ENCODE results near the gene PARP8. TPM values are rescaled to one million over a fixed set of nuclear protein-coding genes. Genes with fewer than 3 reads are reported as not detected.
A peak's percentile ranks its signal among the peaks of the same experiment; 100 is the strongest.

The PARP8 gene
- total RNA-seq, 2 experiments from 2014 or later: 36.8 to 39.2 TPM

DNA sequence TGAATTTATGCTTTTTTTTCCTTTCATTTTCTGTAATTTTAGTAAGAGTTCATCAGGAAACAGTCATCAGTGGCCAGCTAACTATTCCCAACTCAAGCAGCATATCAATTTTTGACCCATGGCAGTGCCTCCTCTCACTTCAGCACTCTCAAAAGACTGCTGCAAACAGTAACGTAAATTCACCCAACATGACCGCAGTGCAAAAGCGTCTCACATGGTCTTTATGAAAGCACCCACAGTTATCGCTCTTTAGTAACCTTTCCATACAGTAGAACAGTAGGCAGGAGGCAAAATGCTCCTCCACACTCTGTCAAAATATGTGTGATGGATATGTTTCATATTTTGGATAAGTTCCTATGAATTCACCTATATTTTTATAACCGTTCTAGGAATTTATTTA is 48.6 kb downstream of the PARP8 start:
- Histone ChIP-seq H3K4me2 (ENCODE audit: low read length) (no peak overlapping the region), H3K36me3 (ENCODE audit: insufficient read depth, low read length) (no peaks in the 10 kb centered on the region), H3K9me2 (ENCODE audit: insufficient read depth, low read length) (no peaks in the 10 kb centered on the region), H3K79me2 (ENCODE audit: insufficient read depth, low read depth, low read length) (peaks cover 38% of the 10 kb centered on the region; the same call in 1 of the 2 replicates), H4K20me1 (ENCODE audit: insufficient read depth, low read length) (no peaks in the 10 kb centered on the region), H3K27ac (ENCODE audit: low read depth, low read length, poor library complexity, severe bottlenecking) (no peak overlapping the region), H3K4me1 (ENCODE audit: insufficient read depth, low read length, poor library complexity, severe bottlenecking) (peaks cover 26% of the 10 kb centered on the region), H3K4me3 (ENCODE audit: low read depth, low read length, poor library complexity, severe bottlenecking) (no peak overlapping the region), H3K9me3 (ENCODE audit: low read length) (no peaks in the 10 kb centered on the region), H2AFZ (ENCODE audit: low read length) (no peak overlapping the region)
- BruUV-seq (replicated peaks): no TSS peak
- no peak for DNase-seq (ENCODE audit: low spot score)
- intact Hi-C loops (cut with micrococcal nuclease; ENCODE audit: unreplicated experiment): no loop called here
- CTCF ChIA-PET (ENCODE audit: unreplicated experiment): no interaction called here
- TF ChIP-seq CTCF (conservative IDR thresholded peaks at IDR 0.05; ENCODE audit: low read length) (no peak), EZH2phosphoT487 (IDR thresholded peaks at IDR 0.05; ENCODE audit: borderline replicate concordance, low read depth, low read length) (no peak)
- POLR2A ChIA-PET: interaction anchor here (0.9 to 1.2 kb wide), 5 partner anchors 9 to 43 kb away, joined by 3 to 5 read pairs (median 3); no protein-coding TSS in a partner anchor

GRCh38 chr5:50716134-50716533 is 49.7 kb downstream of the PARP8 start:
- Histone ChIP-seq H3K4me1 (ENCODE audit: insufficient read depth, low read length, poor library complexity, severe bottlenecking) (peaks cover 18% of the 10 kb centered on the region), H3K4me2 (ENCODE audit: low read length) (no peak overlapping the region), H3K4me3 (ENCODE audit: low read depth, low read length, poor library complexity, severe bottlenecking) (no peak overlapping the region), H3K9me3 (ENCODE audit: low read length) (no peaks in the 10 kb centered on the region), H3K36me3 (ENCODE audit: insufficient read depth, low read length) (no peaks in the 10 kb centered on the region), H4K20me1 (ENCODE audit: insufficient read depth, low read length) (no peaks in the 10 kb centered on the region), H3K27ac (ENCODE audit: low read depth, low read length, poor library complexity, severe bottlenecking) (no peak overlapping the region), H2AFZ (ENCODE audit: low read length) (no peak overlapping the region), H3K79me2 (ENCODE audit: insufficient read depth, low read depth, low read length) (peaks cover 26% of the 10 kb centered on the region; the same call in 1 of the 2 replicates), H3K9me2 (ENCODE audit: insufficient read depth, low read length) (no peaks in the 10 kb centered on the region)
- ChIA-PET CTCF (ENCODE audit: unreplicated experiment) (no interaction called here), POLR2A (interaction anchor here (0.8 to 1.4 kb wide), 4 partner anchors 8 to 191 kb away, joined by 3 to 6 read pairs (median 4); no protein-coding TSS in a partner anchor)
- TF ChIP-seq CTCF (conservative IDR thresholded peaks at IDR 0.05; ENCODE audit: low read length) (no peak), EZH2phosphoT487 (IDR thresholded peaks at IDR 0.05; ENCODE audit: borderline replicate concordance, low read depth, low read length) (no peak)
- intact Hi-C loops (cut with micrococcal nuclease; ENCODE audit: unreplicated experiment): no loop called here
- BruUV-seq (replicated peaks): no TSS peak
- DNase-seq (ENCODE audit: low spot score): no peak

GRCh38 chr5:50717651-50718050 is 51.2 kb downstream of the PARP8 start:
- BruUV-seq (replicated peaks): TSS peak; percentile 45
- intact Hi-C loops (cut with micrococcal nuclease; ENCODE audit: unreplicated experiment): no loop called here
- no peak overlapping the region for H2AFZ ChIP-seq (ENCODE audit: low read length)
- H3K4me3 ChIP-seq (ENCODE audit: low read depth, low read length, poor library complexity, severe bottlenecking): no peak overlapping the region
- no peak overlapping the region for H3K4me2 ChIP-seq (ENCODE audit: low read length)
- H3K9me2 ChIP-seq (ENCODE audit: insufficient read depth, low read length): no peaks in the 10 kb centered on the region
- POLR2A ChIA-PET: interaction anchor here (0.6 to 1.9 kb wide), 3 partner anchors 12 to 51 kb away, joined by 4 to 7 read pairs (median 4); no protein-coding TSS in a partner anchor
- peaks cover 3% of the 10 kb centered on the region for H3K4me1 ChIP-seq (ENCODE audit: insufficient read depth, low read length, poor library complexity, severe bottlenecking)
- no peak for DNase-seq (ENCODE audit: low spot score)
- no peaks in the 10 kb centered on the region for H4K20me1 ChIP-seq (ENCODE audit: insufficient read depth, low read length)
- CTCF ChIA-PET (ENCODE audit: unreplicated experiment): no interaction called here
- H3K36me3 ChIP-seq (ENCODE audit: insufficient read depth, low read length): no peaks in the 10 kb centered on the region
- no peak for TF ChIP-seq CTCF (conservative IDR thresholded peaks at IDR 0.05; ENCODE audit: low read length)
- H3K27ac ChIP-seq (ENCODE audit: low read depth, low read length, poor library complexity, severe bottlenecking): no peak overlapping the region
- no peaks in the 10 kb centered on the region for H3K9me3 ChIP-seq (ENCODE audit: low read length)
- H3K79me2 ChIP-seq (ENCODE audit: insufficient read depth, low read depth, low read length): peaks cover 18% of the 10 kb centered on the region; the same call in 1 of the 2 replicates

All from OCI-LY7 (cell line).